ENCODE data around the gene SPART. TPM values are rescaled to one million over a fixed set of nuclear protein-coding genes. Genes with fewer than 3 reads are reported as not detected.

SPART gene
- total RNA-seq, 1 experiment from 2014 or later: 60.6 TPM

- H3K27ac ChIP-seq (ENCODE audit: insufficient read length, low read depth, low read length): no peak overlapping the region
- H2BK5ac ChIP-seq (ENCODE audit: insufficient read length, low read length): no peak overlapping the region
- Mint-ChIP-seq H3K9me3 (no peaks in the 10 kb centered on the region), H3K27ac (peak overlapping the region in 2 of 3 experiments; percentile 60 to 91; a peak in 2 of 7 replicates), H3K27me3 (ENCODE audit: low read depth) (no peaks in the 10 kb centered on the region), H3K4me3 (no peak overlapping the region), H3K4me1 (peaks cover 4 to 10% of the 10 kb centered on the region in 2 experiments; a peak in 3 of 4 replicates), H3K36me3 (ENCODE audit: insufficient read depth in 1 of 3, low read depth in 3 of 3) (peaks cover 5 to 36% (median 7%) of the 10 kb centered on the region in 3 experiments; a peak in 5 of 7 replicates)
- H4K5ac ChIP-seq (ENCODE audit: insufficient read length, low read depth, low read length): no peak overlapping the region
- no peaks in the 10 kb centered on the region for H3K9me3 ChIP-seq (ENCODE audit: control insufficient read depth, low read depth, low read length)
- H2BK120ac ChIP-seq (ENCODE audit: low read depth, low read length, poor library complexity, severe bottlenecking): no peak overlapping the region
- no peaks in the 10 kb centered on the region for H3K27me3 ChIP-seq (ENCODE audit: insufficient read depth, low read length)
- H3K56ac ChIP-seq (ENCODE audit: insufficient read length, low read depth, low read length): no peak overlapping the region
- no peak overlapping the region for H4K8ac ChIP-seq (replicated peaks; ENCODE audit: insufficient read length, low read depth, low read length)
- no peaks in the 10 kb centered on the region for H3K23me2 ChIP-seq (ENCODE audit: insufficient read length, low read depth, low read length, poor library complexity, severe bottlenecking)
- no peak overlapping the region for H2BK12ac ChIP-seq (ENCODE audit: insufficient read length, low read depth, low read length)
- H3K79me1 ChIP-seq (ENCODE audit: insufficient read depth, low read depth, low read length, poor library complexity, severe bottlenecking): peaks cover 5% of the 10 kb centered on the region
- no peak overlapping the region for H4K91ac ChIP-seq (ENCODE audit: insufficient read length, low read depth, low read length)
- TF ChIP-seq CTCF (conservative IDR thresholded peaks at IDR 0.05): no peak
- no peak overlapping the region for H3K23ac ChIP-seq (ENCODE audit: insufficient read length, low read depth, low read length)
- H2AFZ ChIP-seq (ENCODE audit: low read length): no peak overlapping the region
- H3K79me2 ChIP-seq (ENCODE audit: insufficient read depth, low read length): peaks cover 17% of the 10 kb centered on the region
- no peak overlapping the region for H3K18ac ChIP-seq (ENCODE audit: insufficient read length, low read depth, low read length)
- no peak overlapping the region for H2BK15ac ChIP-seq (ENCODE audit: low read depth, low read length)
- H2BK20ac ChIP-seq (ENCODE audit: low read depth, low read length, poor library complexity, severe bottlenecking): no peak overlapping the region
- H3K9ac ChIP-seq (ENCODE audit: extremely low read depth, insufficient read length, low read length): no peak overlapping the region
- H3T11ph ChIP-seq (ENCODE audit: low read length): no peak overlapping the region
- H2AK5ac ChIP-seq (ENCODE audit: insufficient read length, low read length): no peak overlapping the region
- H4K20me1 ChIP-seq (ENCODE audit: control insufficient read depth, insufficient read depth, insufficient read length): no peaks in the 10 kb centered on the region
- H3K14ac ChIP-seq (ENCODE audit: insufficient read depth, low read length): no peak overlapping the region
- DNase-seq: no peak
- WGBS (ENCODE audit: extremely low coverage, insufficient read length, low lambda C conversion rate): no CpG with 5 or more reads among the region's 4 CpGs
- no peak overlapping the region for H3K4me2 ChIP-seq (ENCODE audit: insufficient read depth, insufficient read length, low read length)
- H3K4ac ChIP-seq (ENCODE audit: low read depth, low read length): no peak overlapping the region
- peaks cover 4% of the 10 kb centered on the region; the same call in 1 of the 2 replicates for H3K4me1 ChIP-seq (ENCODE audit: insufficient read depth, low read length)
Observed at GRCh38 chr13:36331280-36331679, 14.9 kb downstream of the SPART start.

Data from H9 (cell line).